H1 (cell line): ENCODE data around the gene SEH1L. TPM values are rescaled to one million over a fixed set of nuclear protein-coding genes. Genes with fewer than 3 reads are reported as not detected.

Experiments
- CTCF ChIA-PET: fragments of 300-600 bp; sonication (Branson Sonifier 250); formaldehyde crosslinking; loops from one replicate; lab custom pipeline; 2021; ENCODE audit not compliant: partially characterized antibody; lab: Charles Lee
- POLR2A ChIA-PET: fragments of 300-600 bp; sonication (Branson Sonifier 250); formaldehyde crosslinking; loops from one replicate; lab custom pipeline; 2021; ENCODE audit warnings: inconsistent platforms; ENCODE audit not compliant: partially characterized antibody; lab: Charles Lee
- DNase-seq, 2 experiments: peaks; one replicate each; pipeline versions ENCODE4 v3.0.0 to v3.0.0-alpha.2; 2010 to 2022; ENCODE audit warnings: low spot score in 2 of 2, low read depth in 1 of 2, mixed read lengths in 1 of 2
- FAIRE-seq: peaks from 2 replicates; lab custom pipeline; 2011; peaks lifted over from hg19 to GRCh38; lab: Jason Lieb, UNC
- H2AFZ ChIP-seq: 2 replicates; pipeline ENCODE4 v1.8.1; 2012; ENCODE audit warnings: low read length, inconsistent platforms
- H2AK5ac ChIP-seq: 2 replicates; pipeline ENCODE4 v1.6.1; 2013; ENCODE audit warnings: low read depth, low read length
- H2BK120ac ChIP-seq: replicated peaks from 2 replicates; pipeline ENCODE3; 2013; ENCODE audit warnings: low read depth, low read length, inconsistent platforms
- H2BK12ac ChIP-seq: 2 replicates; pipeline ENCODE4 v1.6.1; 2013; ENCODE audit warnings: low read depth, low read length
- H2BK15ac ChIP-seq: 2 replicates; pipeline ENCODE4 v1.6.1; 2013; ENCODE audit warnings: low read length
- H2BK20ac ChIP-seq: 2 replicates; pipeline ENCODE4 v1.6.1; 2013; ENCODE audit warnings: low read length
- H2BK5ac ChIP-seq: 2 replicates; pipeline ENCODE4 v1.6.1; 2013; ENCODE audit warnings: low read depth, low read length
- H3K14ac ChIP-seq: 2 replicates; pipeline ENCODE4 v1.6.1; 2013; ENCODE audit warnings: inconsistent platforms; ENCODE audit not compliant: insufficient read length
- H3K18ac ChIP-seq: 2 replicates; pipeline ENCODE4 v1.6.1; 2013; ENCODE audit warnings: low read length; ENCODE audit errors: extremely low read depth
- H3K23ac ChIP-seq: 2 replicates; pipeline ENCODE4 v1.6.1; 2013; ENCODE audit warnings: inconsistent platforms; ENCODE audit not compliant: insufficient read length
- H3K23me2 ChIP-seq: 2 replicates; pipeline ENCODE4 v1.6.1; 2013; ENCODE audit warnings: low read depth, low read length
- H3K27ac ChIP-seq: 2 replicates; pipeline ENCODE4 v1.6.1; 2011; ENCODE audit warnings: low read depth, low read length, inconsistent platforms
- H3K27me3 ChIP-seq, 4 experiments: replicated peaks in 1 of 4; 1 replicate in 1 of 4; 2 replicates in 3 of 4; pipeline versions ENCODE4 v1.6.1 to v1.8.1; 2011 to 2013; ENCODE audit warnings: low read length in 3 of 4, mild to moderate bottlenecking in 3 of 4, inconsistent platforms in 2 of 4, mixed read lengths in 2 of 4, moderate library complexity in 1 of 4; ENCODE audit not compliant: control insufficient read depth in 3 of 4, insufficient read depth in 3 of 4; ENCODE audit errors: extremely low read depth in 1 of 4
- H3K36me3 ChIP-seq, 4 experiments: 2 replicates each; pipeline versions ENCODE4 v1.6.1 to v1.8.1; 2011 to 2013; ENCODE audit warnings: mild to moderate bottlenecking in 4 of 4, low read length in 3 of 4, moderate library complexity in 2 of 4, control low read depth in 1 of 4, inconsistent platforms in 1 of 4; ENCODE audit not compliant: insufficient read depth in 4 of 4, control insufficient read depth in 2 of 4
- H3K4ac ChIP-seq: replicated peaks from 2 replicates; pipeline ENCODE3; 2013; ENCODE audit warnings: low read length, low read depth, mixed read lengths, inconsistent platforms; ENCODE audit not compliant: insufficient read length
- H3K4me1 ChIP-seq, 4 experiments: replicated peaks in 1 of 4; 1 replicate in 1 of 4; 2 replicates in 3 of 4; pipeline versions ENCODE4 v1.6.1 to v1.8.1; 2011 to 2013; ENCODE audit warnings: low read length in 3 of 4, inconsistent platforms in 2 of 4, mixed read lengths in 1 of 4; ENCODE audit not compliant: insufficient read depth in 4 of 4, control insufficient read depth in 3 of 4
- H3K4me2 ChIP-seq, 2 experiments: 2 replicates each; pipeline versions ENCODE4 v1.6.1 to v1.8.1; 2011 to 2013; ENCODE audit warnings: low read depth in 2 of 2, low read length in 2 of 2, control low read depth in 1 of 2, inconsistent platforms in 1 of 2, mild to moderate bottlenecking in 1 of 2; ENCODE audit not compliant: insufficient read depth in 1 of 2
- H3K4me3 ChIP-seq, 4 experiments: fragments of 200-600, 300-600 bp in 1 of 4; sonication (generic), shearing (Covaris generic), sonication (Bioruptor Twin) in 1 of 4; 2 replicates each; pipeline versions ENCODE4 v1.5.1 to v1.8.1; 2011 to 2016; ENCODE audit warnings: low read length in 4 of 4, low read depth in 3 of 4, control low read depth in 2 of 4, inconsistent platforms in 2 of 4, mild to moderate bottlenecking in 2 of 4, mixed read lengths in 1 of 4, moderate library complexity in 1 of 4; ENCODE audit not compliant: insufficient read depth in 2 of 4; ENCODE audit errors: extremely low read depth in 1 of 4
- H3K56ac ChIP-seq: replicated peaks from 2 replicates; pipeline ENCODE3; 2013; ENCODE audit warnings: low read depth, mild to moderate bottlenecking, mixed read lengths, low read length, inconsistent platforms; ENCODE audit not compliant: insufficient read length
- H3K79me1 ChIP-seq: 2 replicates; pipeline ENCODE4 v1.6.1; 2013; ENCODE audit warnings: low read depth, low read length, control low read depth
- H3K79me2 ChIP-seq, 2 experiments: 2 replicates each; pipeline versions ENCODE4 v1.6.1 to v1.8.1; 2012 to 2013; ENCODE audit warnings: low read length in 2 of 2, mild to moderate bottlenecking in 2 of 2, inconsistent platforms in 1 of 2; ENCODE audit not compliant: insufficient read depth in 2 of 2, control insufficient read depth in 1 of 2
- H3K9ac ChIP-seq, 4 experiments: replicated peaks in 1 of 4; 1 replicate in 1 of 4; 2 replicates in 3 of 4; pipeline versions ENCODE4 v1.6.1 to v1.8.1; 2011 to 2013; ENCODE audit warnings: low read depth in 3 of 4, low read length in 3 of 4, control low read depth in 2 of 4, mild to moderate bottlenecking in 2 of 4, moderate library complexity in 2 of 4, inconsistent platforms in 1 of 4; ENCODE audit errors: extremely low read depth in 1 of 4
- H3K9me3 ChIP-seq, 2 experiments: 2 replicates each; pipeline versions ENCODE4 v1.6.1 to v1.8.1; 2012 to 2013; ENCODE audit warnings: mild to moderate bottlenecking in 2 of 2, moderate library complexity in 2 of 2, control low read depth in 1 of 2, inconsistent platforms in 1 of 2, low read depth in 1 of 2, low read length in 1 of 2, mixed read lengths in 1 of 2; ENCODE audit not compliant: insufficient read depth in 2 of 2
- H4K20me1 ChIP-seq, 2 experiments: replicated peaks in 1 of 2; 2 replicates each; pipeline versions ENCODE3 to v1.8.1; 2011 to 2013; ENCODE audit warnings: inconsistent platforms in 2 of 2, low read length in 2 of 2, mild to moderate bottlenecking in 1 of 2; ENCODE audit not compliant: insufficient read depth in 2 of 2, control insufficient read depth in 1 of 2
- H4K5ac ChIP-seq: 2 replicates; pipeline ENCODE4 v1.6.1; 2013; ENCODE audit warnings: low read length, low read depth, mixed read lengths, inconsistent platforms; ENCODE audit not compliant: insufficient read length
- H4K8ac ChIP-seq: 2 replicates; pipeline ENCODE4 v1.8.0; 2013; ENCODE audit warnings: mild to moderate bottlenecking, moderate library complexity, low read length, inconsistent platforms; ENCODE audit not compliant: insufficient read depth; ENCODE audit errors: extremely low read depth
- H4K91ac ChIP-seq: replicated peaks from 2 replicates; pipeline ENCODE3; 2013; ENCODE audit warnings: low read length, mixed read lengths, inconsistent platforms; ENCODE audit not compliant: insufficient read length
- PHF8 ChIP-seq: fragments of 200-600 bp; sonication (generic); conservative IDR thresholded peaks from 2 replicates; pipeline ENCODE4 v1.7.1; 2012; ENCODE audit warnings: low read depth, mild to moderate bottlenecking, inconsistent platforms, low read length, moderate library complexity
- WGBS, 2 experiments: shearing (Covaris generic) in 1 of 2; methylation state at CpG; one replicate each; pipeline versions ENCODE4 v1.1.6 to v1.1.7; 2013 to 2015; ENCODE audit warnings: low lambda C conversion rate in 2 of 2, mixed read lengths in 2 of 2, inconsistent platforms in 1 of 2, low coverage in 1 of 2, missing lambda C conversion rate in 1 of 2; ENCODE audit not compliant: insufficient replicate concordance in 2 of 2, insufficient coverage in 1 of 2, insufficient read length in 1 of 2; ENCODE audit errors: extremely low coverage in 1 of 2, missing lambda C conversion rate in 1 of 2; 5-methylcytosine and 5-hydroxymethylcytosine counted together
- polyA plus RNA-seq, 7 experiments: library from polyadenylated mRNA; depleted of rRNA in 3 of 7; stranded (reverse) in 5 of 7; unstranded in 2 of 7; fragments of >200 nt in 5 of 7; fragments of 200-250 nt in 2 of 7; gene quantifications; 1 replicate in 5 of 7; 2 replicates in 1 of 7; 4 replicates in 1 of 7; pipeline versions ENCODE4 v1.2.1 to v1.2.3, GENCODE V29; 2011 to 2013; ENCODE audit warnings: missing spikeins in 2 of 7, mixed read lengths in 2 of 7
- total RNA-seq: library from RNA; stranded (reverse); fragmentation: NEBNext Ultra II Directional; extraction: Animal tissue kit (Norgen Biotek cat#: 25700); gene quantifications from 2 replicates; pipeline ENCODE4 v1.2.1, GENCODE V29; 2021

The SEH1L gene
- total and polyA plus RNA-seq, 2 of the 8 experiments (the other 6 are each of a cell fraction or from before 2014, with no cell fraction given) = 41.7 to 96.7 TPM

DNA sequence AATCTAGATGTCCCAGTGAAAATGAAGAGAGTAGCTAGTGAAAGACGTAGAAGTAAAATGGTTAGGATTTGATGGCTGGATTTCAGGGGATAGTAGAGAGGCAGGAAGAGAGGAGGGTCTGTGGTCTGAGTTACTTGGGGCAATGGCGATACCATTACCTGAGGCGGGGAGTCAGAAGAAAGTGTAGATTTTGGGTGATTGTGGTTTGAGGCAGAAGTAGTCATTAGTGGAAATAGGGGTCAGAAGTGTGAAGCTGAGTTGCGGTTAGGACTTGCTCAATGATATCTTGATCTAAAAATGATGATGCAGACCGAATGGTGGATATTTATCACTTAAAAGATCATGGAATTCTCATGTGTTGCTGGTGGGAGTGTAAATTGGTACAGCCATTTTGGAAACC lies 84.4 kb downstream of the SEH1L start:
- H3K14ac ChIP-seq = no peak overlapping the region
- no peak overlapping the region for H4K91ac ChIP-seq
- H3K4me2 ChIP-seq = no peak overlapping the region
- H3K23ac ChIP-seq = no peak overlapping the region
- 95 to 100% methylated on average over 1 to 5 of the region's 5 CpGs for WGBS, 2 experiments
- H3K18ac ChIP-seq = no peak overlapping the region
- no peak overlapping the region for H2AK5ac ChIP-seq
- no peak overlapping the region for H3K27ac ChIP-seq
- H2BK12ac ChIP-seq = no peak overlapping the region
- no peaks in the 10 kb centered on the region for H3K23me2 ChIP-seq
- H3K4me1 ChIP-seq = no peaks in the 10 kb centered on the region
- no peak overlapping the region for H3K4me3 ChIP-seq
- DNase-seq = no peak
- ChIA-PET POLR2A (no interaction called here), CTCF (no interaction called here)
- H3K79me2 ChIP-seq = no peaks in the 10 kb centered on the region
- TF ChIP-seq PHF8 = no peak
- no peak for FAIRE-seq
- no peak overlapping the region for H4K5ac ChIP-seq
- no peak overlapping the region for H4K8ac ChIP-seq
- H3K4ac ChIP-seq = no peak overlapping the region
- no peaks in the 10 kb centered on the region for H3K27me3 ChIP-seq
- no peak overlapping the region for H2BK15ac ChIP-seq
- no peak overlapping the region for H2AFZ ChIP-seq
- H4K20me1 ChIP-seq = peaks cover 0 to 4% of the 10 kb centered on the region in 2 experiments
- H3K9ac ChIP-seq = no peak overlapping the region
- H2BK20ac ChIP-seq = no peak overlapping the region
- no peak overlapping the region for H2BK5ac ChIP-seq
- H2BK120ac ChIP-seq = no peak overlapping the region
- peaks cover under 1 to 24% (median 10%) of the 10 kb centered on the region in 4 experiments for H3K36me3 ChIP-seq
- no peaks in the 10 kb centered on the region for H3K79me1 ChIP-seq
- H3K9me3 ChIP-seq = no peaks in the 10 kb centered on the region
- no peak overlapping the region for H3K56ac ChIP-seq
